BJ (cell line): Measurements from ENCODE around the gene FBXO17. TPM values are rescaled to one million over a fixed set of nuclear protein-coding genes. Genes with fewer than 3 reads are reported as not detected.

ENCODE experiments used
- CTCF ChIA-PET: fragments of 350-600 bp; formaldehyde crosslinking; extraction: SDS; loops from one replicate; lab custom pipeline; 2021; ENCODE audit warnings: antibody characterized with exemption, inconsistent platforms; lab: Yijun Ruan, JAX
- POLR2A ChIA-PET: fragments of 300-600 bp; sonication (Branson Sonifier 250); formaldehyde crosslinking; extraction: SDS; loops from one replicate; lab custom pipeline; 2021; ENCODE audit warnings: antibody characterized with exemption; lab: Charles Lee
- DNase-seq: peaks from one replicate; pipeline ENCODE4 v3.0.0-alpha.2; 2011; ENCODE audit warnings: low read depth
- H3K27me3 ChIP-seq: 2 replicates; pipeline ENCODE4 v1.6.0; 2011; ENCODE audit warnings: low read length; ENCODE audit not compliant: control insufficient read depth, insufficient read depth
- H3K36me3 ChIP-seq: 2 replicates; pipeline ENCODE4 v1.5.1; 2011; ENCODE audit warnings: low read length; ENCODE audit not compliant: control insufficient read depth, insufficient read depth
- H3K4me3 ChIP-seq: 2 replicates; pipeline ENCODE4 v1.5.1; 2011; ENCODE audit warnings: low read depth, mild to moderate bottlenecking, control low read depth, low read length
- polyA plus RNA-seq: library from polyadenylated mRNA; depleted of rRNA; stranded (reverse); fragments of >200 nt; gene quantifications from 2 replicates; pipeline ENCODE4 v1.2.3, GENCODE V29; 2011
- TF ChIP-seq, protein P1 (sequence below): IDR thresholded peaks from 2 replicates; pipeline ENCODE4 v1.5.1; 2011; ENCODE audit warnings: low read depth, mild to moderate bottlenecking, control low read depth, inconsistent platforms, low read length, moderate library complexity; ENCODE audit not compliant: insufficient read depth

The FBXO17 gene
- polyA plus RNA-seq, 1 experiment: 19.5 TPM

DNA sequence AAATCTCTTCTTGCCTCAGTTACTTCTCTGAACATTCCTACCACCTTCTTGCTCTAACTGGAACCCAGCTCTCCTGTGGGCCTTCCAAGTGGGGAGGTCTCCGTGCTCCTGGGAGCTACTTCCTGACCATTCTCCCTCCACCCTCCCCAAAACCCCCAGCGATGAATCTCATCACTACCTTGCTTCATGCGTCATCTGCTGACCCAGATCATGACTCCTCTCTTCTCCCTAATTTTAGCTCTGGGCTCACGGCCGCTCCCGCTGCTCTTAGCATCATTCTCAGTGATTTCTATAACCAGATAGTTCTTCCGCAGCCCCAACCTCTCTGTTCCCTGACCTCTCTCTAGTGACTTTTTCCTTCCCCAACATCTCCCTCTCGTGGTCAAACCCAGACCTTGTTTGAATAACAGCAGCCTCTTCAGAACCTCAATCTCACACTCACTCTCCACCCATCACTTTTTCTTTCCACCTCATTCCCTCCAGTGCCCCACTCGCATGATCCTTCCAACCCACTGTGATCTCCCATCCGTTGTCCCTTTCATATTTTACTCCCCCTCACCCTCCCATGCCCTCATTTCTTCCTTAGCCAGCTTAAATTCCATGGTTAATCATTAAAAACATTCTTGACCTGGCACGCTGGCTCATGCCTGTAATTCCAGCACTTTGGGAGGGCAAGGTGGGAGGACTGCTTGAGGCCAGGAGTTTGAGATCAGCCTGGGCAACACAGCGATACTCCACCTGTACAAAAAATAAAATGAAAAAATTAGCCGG is 23.0 kb downstream of the FBXO17 start:
- POLR2A ChIA-PET: no interaction called here
- peaks cover 3% of the 10 kb centered on the region for H3K36me3 ChIP-seq
- no peak for DNase-seq
- CTCF ChIA-PET: interaction anchor here (0.5 to 2.9 kb wide), 5 partner anchors 9 to 100 kb away, joined by 3 to 9 read pairs (median 4); partner anchors contain the start of genes MRPS12 and SARS2
- TF ChIP-seq, protein P1, sequence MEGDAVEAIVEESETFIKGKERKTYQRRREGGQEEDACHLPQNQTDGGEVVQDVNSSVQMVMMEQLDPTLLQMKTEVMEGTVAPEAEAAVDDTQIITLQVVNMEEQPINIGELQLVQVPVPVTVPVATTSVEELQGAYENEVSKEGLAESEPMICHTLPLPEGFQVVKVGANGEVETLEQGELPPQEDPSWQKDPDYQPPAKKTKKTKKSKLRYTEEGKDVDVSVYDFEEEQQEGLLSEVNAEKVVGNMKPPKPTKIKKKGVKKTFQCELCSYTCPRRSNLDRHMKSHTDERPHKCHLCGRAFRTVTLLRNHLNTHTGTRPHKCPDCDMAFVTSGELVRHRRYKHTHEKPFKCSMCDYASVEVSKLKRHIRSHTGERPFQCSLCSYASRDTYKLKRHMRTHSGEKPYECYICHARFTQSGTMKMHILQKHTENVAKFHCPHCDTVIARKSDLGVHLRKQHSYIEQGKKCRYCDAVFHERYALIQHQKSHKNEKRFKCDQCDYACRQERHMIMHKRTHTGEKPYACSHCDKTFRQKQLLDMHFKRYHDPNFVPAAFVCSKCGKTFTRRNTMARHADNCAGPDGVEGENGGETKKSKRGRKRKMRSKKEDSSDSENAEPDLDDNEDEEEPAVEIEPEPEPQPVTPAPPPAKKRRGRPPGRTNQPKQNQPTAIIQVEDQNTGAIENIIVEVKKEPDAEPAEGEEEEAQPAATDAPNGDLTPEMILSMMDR: peak; percentile 9; the same call in 1 of the 2 replicates
- H3K4me3 ChIP-seq: no peak overlapping the region
- no peaks in the 10 kb centered on the region for H3K27me3 ChIP-seq

DNA sequence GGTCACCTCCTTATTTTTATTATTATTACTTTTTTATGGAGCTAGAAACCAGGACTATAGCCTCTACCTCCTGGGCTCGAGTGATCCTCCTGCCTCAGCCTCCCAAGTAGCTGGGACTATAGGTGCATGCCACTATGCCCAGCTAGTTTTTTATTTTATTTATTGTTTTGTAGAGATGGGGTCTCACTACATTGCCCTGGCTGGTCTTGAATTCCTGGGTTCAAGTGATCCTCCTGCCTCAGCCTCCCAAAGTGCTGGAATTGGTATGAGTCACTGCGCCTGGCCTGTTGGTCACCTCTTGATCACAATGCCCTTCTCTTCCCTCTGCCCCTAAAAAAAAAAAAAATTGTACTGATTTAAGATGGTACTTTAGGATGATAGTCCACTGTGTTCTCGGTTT is 24.4 kb downstream of the FBXO17 start:
- peaks cover 5% of the 10 kb centered on the region for H3K36me3 ChIP-seq
- ChIA-PET CTCF (interaction anchor here (1.7 kb wide), 1 partner anchor 20 kb away, joined by 8 read pairs; the partner anchor contains the start of genes MRPS12 and SARS2), POLR2A (no interaction called here)
- no peak for DNase-seq
- no peaks in the 10 kb centered on the region for H3K27me3 ChIP-seq
- TF ChIP-seq, protein P1: no peak
- H3K4me3 ChIP-seq: no peak overlapping the region

DNA sequence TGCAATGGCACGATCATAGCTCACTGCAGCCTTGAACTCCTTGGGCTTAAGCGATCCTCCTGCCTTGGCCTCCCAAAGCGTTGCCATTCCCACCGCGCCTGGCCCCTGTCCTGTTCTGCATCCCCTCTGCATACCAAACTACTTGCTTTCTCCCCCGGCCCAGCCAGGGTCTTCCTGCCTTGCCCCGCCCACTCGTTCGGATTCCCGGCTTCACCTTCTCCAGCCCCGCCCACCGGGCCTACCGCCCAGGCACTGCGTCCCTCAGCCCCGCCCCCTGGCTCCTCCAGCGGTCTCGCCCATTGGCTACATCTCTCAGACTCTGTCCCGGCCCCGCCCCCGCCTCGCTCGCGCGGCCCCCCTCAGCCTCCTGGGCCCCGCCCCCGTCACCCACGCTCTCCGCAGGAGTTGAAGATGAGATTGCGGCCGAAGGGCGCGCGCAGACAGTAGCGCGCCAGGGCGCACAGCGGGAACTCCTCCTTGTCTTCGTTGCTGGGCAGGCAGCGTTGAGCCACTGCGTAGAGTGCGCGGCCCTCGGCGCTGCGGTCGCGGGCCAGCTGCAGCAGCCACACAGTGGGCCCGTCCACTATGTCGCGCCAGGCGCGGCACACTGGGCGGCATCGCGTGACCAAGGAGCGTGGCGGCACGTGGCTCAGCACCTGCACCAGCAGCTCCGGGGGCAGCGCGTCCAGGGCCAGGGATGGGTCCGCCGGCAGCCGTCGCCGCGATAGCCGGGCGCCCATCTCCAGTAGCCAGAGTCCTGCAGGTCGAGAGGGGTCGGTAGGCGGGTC is 25.8 kb downstream of the FBXO17 start:
- Histone ChIP-seq H3K4me3 (peak overlapping the region; percentile 31), H3K36me3 (peaks cover 7% of the 10 kb centered on the region), H3K27me3 (no peaks in the 10 kb centered on the region)
- no peak for DNase-seq
- ChIA-PET CTCF (interaction anchor here (1.7 kb wide), 1 partner anchor 19 kb away, joined by 8 read pairs; the partner anchor contains the start of genes MRPS12 and SARS2), POLR2A (interaction anchor here (0.6 kb wide), 1 partner anchor 51 kb away, joined by 3 read pairs; no protein-coding TSS in a partner anchor)
- TF ChIP-seq, protein P1: no peak

DNA sequence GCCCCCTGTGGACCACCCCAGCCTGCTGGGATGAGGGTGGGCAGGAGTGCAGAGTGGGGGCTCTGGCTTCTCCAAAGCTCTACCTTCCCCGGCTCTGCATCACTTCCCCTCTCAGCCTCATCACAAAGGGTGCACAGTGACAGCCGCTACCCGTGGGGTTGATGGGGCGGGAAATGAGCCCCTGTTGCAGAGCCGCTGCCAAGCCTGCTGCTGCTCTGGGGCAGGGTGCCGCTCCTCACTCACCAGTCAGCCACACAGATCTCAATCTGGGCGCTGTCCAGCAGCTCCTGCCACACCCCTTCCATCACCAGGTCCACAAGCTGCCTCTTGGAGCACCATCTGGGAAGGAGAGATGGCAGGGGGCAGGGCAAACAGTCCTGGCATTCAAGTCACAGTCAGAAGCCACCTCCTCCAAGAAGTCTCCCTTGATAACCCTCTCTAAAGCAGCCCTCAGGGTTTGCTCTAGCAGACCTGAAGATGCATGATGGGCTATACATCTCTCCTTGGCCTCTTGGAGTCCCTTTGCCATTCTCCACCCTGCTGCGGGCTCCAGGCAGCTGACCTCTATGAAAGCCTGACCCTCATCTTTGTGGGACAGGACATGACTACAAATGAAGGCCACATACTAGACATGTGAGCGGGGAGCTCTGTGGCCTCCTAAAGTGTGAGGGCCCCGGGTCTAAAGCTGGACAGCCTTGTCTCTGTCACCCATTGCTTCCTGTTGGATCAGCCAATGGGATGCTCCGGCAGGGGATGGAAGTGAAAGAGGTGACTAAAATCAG is 29.1 kb downstream of the FBXO17 start:
- no peak overlapping the region for H3K4me3 ChIP-seq
- no peak for DNase-seq
- peaks cover 5% of the 10 kb centered on the region for H3K36me3 ChIP-seq
- H3K27me3 ChIP-seq: no peaks in the 10 kb centered on the region
- CTCF ChIA-PET: interaction anchor here (2.3 kb wide), 1 partner anchor 16 kb away, joined by 7 read pairs; no protein-coding TSS in a partner anchor
- TF ChIP-seq, protein P1: no peak
- POLR2A ChIA-PET: no interaction called here
